MM.1S (cell line): Measurements from ENCODE around the gene SLC16A9.
"Not testable (repeated sequence)": the region's sequence is repeated elsewhere in the genome, so short reads cannot be mapped to it uniquely, and the experiment has no call there.

Experiments
- DNase-seq: peaks from one replicate; pipeline ENCODE4 v3.0.0-alpha.2; 2015
- H2AFZ ChIP-seq: fragments of 300-600 bp; sonication (generic); 2 replicates; pipeline ENCODE4 v1.6.0; 2016; ENCODE audit warnings: antibody characterized with exemption, low read length
- H3F3A ChIP-seq: fragments of 300-600 bp; sonication (generic); 2 replicates; pipeline ENCODE4 v1.6.1; 2016; ENCODE audit warnings: mild to moderate bottlenecking, antibody characterized with exemption, low read length, moderate library complexity, mixed read lengths; ENCODE audit not compliant: insufficient read depth
- H3K27ac ChIP-seq: fragments of 300-600 bp; sonication (generic); 2 replicates; pipeline ENCODE4 v1.5.1; 2016; ENCODE audit warnings: mild to moderate bottlenecking, low read length
- H3K27me3 ChIP-seq: fragments of 300-600 bp; sonication (generic); replicated peaks from 2 replicates; pipeline ENCODE4 v1.6.0; 2016; ENCODE audit warnings: low read length; ENCODE audit not compliant: insufficient read depth
- H3K36me3 ChIP-seq: fragments of 300-600 bp; sonication (generic); replicated peaks from 2 replicates; pipeline ENCODE4 v1.6.1; 2016; ENCODE audit warnings: mild to moderate bottlenecking, low read length, mixed read lengths; ENCODE audit not compliant: insufficient read depth
- H3K4me1 ChIP-seq: fragments of 300-600 bp; sonication (generic); 2 replicates; pipeline ENCODE4 v1.6.1; 2016; ENCODE audit warnings: low read length, mixed read lengths
- H3K4me2 ChIP-seq: fragments of 300-600 bp; sonication (generic); 2 replicates; pipeline ENCODE4 v1.6.0; 2016; ENCODE audit warnings: low read depth, low read length
- H3K4me3 ChIP-seq: fragments of 300-600 bp; sonication (generic); 2 replicates; pipeline ENCODE4 v1.5.1; 2016; ENCODE audit warnings: low read length, mixed read lengths
- H3K79me2 ChIP-seq: fragments of 300-600 bp; sonication (generic); 2 replicates; pipeline ENCODE4 v1.6.1; 2016; ENCODE audit warnings: mixed run types, low read length, mixed read lengths
- H3K9ac ChIP-seq: fragments of 300-600 bp; sonication (generic); 2 replicates; pipeline ENCODE4 v1.6.1; 2016; ENCODE audit warnings: low read length, mixed read lengths
- H3K9me2 ChIP-seq: fragments of 300-600 bp; sonication (generic); replicated peaks from 2 replicates; pipeline ENCODE4 v1.6.1; 2016; ENCODE audit warnings: mild to moderate bottlenecking, low read length, mixed read lengths; ENCODE audit not compliant: insufficient read depth
- H3K9me3 ChIP-seq: fragments of 300-600 bp; sonication (generic); replicated peaks from 2 replicates; pipeline ENCODE4 v1.6.1; 2016; ENCODE audit warnings: mild to moderate bottlenecking, low read length, mixed read lengths; ENCODE audit not compliant: insufficient read depth
- H4K20me1 ChIP-seq: fragments of 300-600 bp; sonication (generic); 2 replicates; pipeline ENCODE4 v1.6.1; 2016; ENCODE audit warnings: mild to moderate bottlenecking, low read length, moderate library complexity, mixed read lengths; ENCODE audit not compliant: insufficient read depth
- CTCF ChIP-seq: fragments of 300-600 bp; sonication (generic); IDR thresholded peaks from 2 replicates; pipeline ENCODE4 v1.5.1; 2016; ENCODE audit warnings: antibody characterized with exemption, low read length, mixed read lengths
- EZH2 ChIP-seq: fragments of 300-600 bp; sonication (generic); optimal IDR thresholded peaks from 2 replicates; pipeline ENCODE3; 2017; ENCODE audit warnings: low read depth, mild to moderate bottlenecking, antibody characterized with exemption, low read length, mixed read lengths
- EZH2phosphoT487 ChIP-seq: fragments of 300-600 bp; sonication (generic); IDR thresholded peaks from 2 replicates; pipeline ENCODE4 v1.6.1; 2018; ENCODE audit warnings: antibody characterized with exemption, low read length

SLC16A9 gene

GRCh38 chr10:59649606-59650346 lies 59.9 kb downstream of the SLC16A9 start:
- H3K79me2 ChIP-seq = no peaks in the 10 kb centered on the region
- no peaks in the 10 kb centered on the region for H3K36me3 ChIP-seq
- H3K4me1 ChIP-seq = peaks cover 11% of the 10 kb centered on the region
- no peak overlapping the region for H3K27ac ChIP-seq
- H3K4me2 ChIP-seq = no peak overlapping the region
- no peak for TF ChIP-seq EZH2phosphoT487
- TF ChIP-seq CTCF = no peak
- no peak for TF ChIP-seq EZH2
- no peak for DNase-seq
- H3K9ac ChIP-seq = no peak overlapping the region
- H3K27me3 ChIP-seq = no peaks in the 10 kb centered on the region
- no peak overlapping the region for H3K4me3 ChIP-seq
- no peaks in the 10 kb centered on the region for H3K9me3 ChIP-seq
- H4K20me1 ChIP-seq = no peaks in the 10 kb centered on the region
- H2AFZ ChIP-seq = no peak overlapping the region
- H3F3A ChIP-seq = peaks cover 12% of the 10 kb centered on the region
- no peaks in the 10 kb centered on the region for H3K9me2 ChIP-seq

GRCh38 chr10:59648711-59649201 lies 60.9 kb downstream of the SLC16A9 start:
- peaks cover 4% of the 10 kb centered on the region; the same call in 1 of the 2 replicates for H3F3A ChIP-seq
- H3K4me3 ChIP-seq = no peak overlapping the region
- no peak overlapping the region for H3K9ac ChIP-seq
- H3K4me2 ChIP-seq = no peak overlapping the region
- H3K27ac ChIP-seq = no peak overlapping the region
- no peaks in the 10 kb centered on the region for H3K27me3 ChIP-seq
- no peaks in the 10 kb centered on the region for H3K9me3 ChIP-seq
- H3K36me3 ChIP-seq = no peaks in the 10 kb centered on the region
- H3K9me2 ChIP-seq = no peaks in the 10 kb centered on the region
- H4K20me1 ChIP-seq = no peaks in the 10 kb centered on the region
- H3K4me1 ChIP-seq = peaks cover 5% of the 10 kb centered on the region
- H3K79me2 ChIP-seq = no peaks in the 10 kb centered on the region
- TF ChIP-seq CTCF (no peak), EZH2phosphoT487 (no peak), EZH2 (no peak)
- no peak for DNase-seq
- H2AFZ ChIP-seq = no peak overlapping the region

GRCh38 chr10:59644841-59645240 lies 64.8 kb downstream of the SLC16A9 start:
- no peaks in the 10 kb centered on the region for H3F3A ChIP-seq
- no peaks in the 10 kb centered on the region for H3K36me3 ChIP-seq
- no peak overlapping the region for H3K4me3 ChIP-seq
- no peak for DNase-seq
- no peak overlapping the region for H3K9ac ChIP-seq
- H3K9me3 ChIP-seq = no peaks in the 10 kb centered on the region
- H3K9me2 ChIP-seq = 0 out of 2 replicates have a peak, but pooled peaks cover 3% of the 10 kb centered on the region
- no peaks in the 10 kb centered on the region for H3K4me1 ChIP-seq
- H3K4me2 ChIP-seq = no peak overlapping the region
- no peaks in the 10 kb centered on the region for H4K20me1 ChIP-seq
- no peak overlapping the region for H2AFZ ChIP-seq
- no peak for TF ChIP-seq CTCF
- TF ChIP-seq EZH2phosphoT487 = no peak
- TF ChIP-seq EZH2 = no peak
- no peak overlapping the region for H3K27ac ChIP-seq
- no peaks in the 10 kb centered on the region for H3K79me2 ChIP-seq
- H3K27me3 ChIP-seq = no peaks in the 10 kb centered on the region

- H3K27ac ChIP-seq, H3K4me1 ChIP-seq, H4K20me1 ChIP-seq, H3K9me3 ChIP-seq, H3F3A ChIP-seq, DNase-seq, H3K79me2 ChIP-seq, H3K36me3 ChIP-seq, H3K9me2 ChIP-seq, H3K27me3 ChIP-seq, H3K4me3 ChIP-seq, H3K4me2 ChIP-seq, H3K9ac ChIP-seq, H2AFZ ChIP-seq: not testable (repeated sequence)
Measured at GRCh38 chr10:59641688-59642087, 68.0 kb downstream of the SLC16A9 start.
